GM18861 (cell line): Measurements from ENCODE around the gene MOK.
"Not testable (repeated sequence)": the region's sequence is repeated elsewhere in the genome, so short reads cannot be mapped to it uniquely, and the experiment has no call there.

Experiments used
- ATAC-seq: cut with Tn5 transposase; IDR thresholded peaks from one replicate; pipeline ENCODE4 v1.9.1; 2021; ENCODE audit not compliant: unreplicated experiment

The MOK gene

DNA sequence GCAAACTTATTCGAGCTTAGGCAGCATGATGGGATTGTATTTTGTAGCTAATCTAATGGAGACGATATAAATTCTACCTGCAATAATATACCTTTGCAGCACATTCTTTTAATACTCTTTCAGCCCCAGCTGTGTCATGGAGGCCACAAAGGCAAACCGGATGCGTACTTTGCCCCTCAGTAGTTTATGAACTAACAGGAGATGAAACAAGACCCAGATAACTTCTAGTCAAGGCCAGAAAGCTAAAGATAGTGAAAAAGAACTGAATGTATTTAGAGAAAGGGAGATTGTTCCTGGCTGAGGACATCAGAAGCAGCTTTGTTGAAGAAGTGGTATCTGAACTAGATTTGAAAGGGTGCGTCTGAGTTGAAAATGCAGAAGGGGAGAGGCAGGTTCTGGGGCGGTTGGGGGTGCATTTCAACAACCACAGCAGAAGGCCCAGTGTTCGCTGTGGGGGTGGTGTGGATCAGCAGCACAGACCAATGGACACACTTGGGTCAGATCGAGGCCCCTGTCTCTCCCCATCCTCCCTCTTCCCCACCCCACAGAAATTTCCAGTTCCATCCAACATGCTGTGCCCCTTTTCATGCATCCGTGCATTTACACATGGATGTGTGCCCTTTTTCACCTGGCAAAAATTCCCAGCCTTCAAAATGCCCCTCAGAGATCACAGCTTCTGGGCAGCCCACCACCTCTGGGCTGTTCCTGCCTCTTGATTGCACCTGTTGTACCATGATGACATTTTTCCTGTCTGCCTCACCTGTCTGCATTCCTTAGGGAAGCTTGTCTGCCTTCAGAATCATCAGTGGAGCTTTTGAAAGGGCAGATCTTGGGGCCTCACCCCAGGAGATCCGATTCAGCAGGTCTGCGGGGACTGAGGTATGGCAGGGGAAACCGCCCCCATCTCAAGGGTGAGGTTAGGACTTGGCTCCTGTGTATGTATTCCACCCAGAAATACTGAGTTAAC is 16.8 kb upstream of the MOK start:
- no peak for ATAC-seq

DNA sequence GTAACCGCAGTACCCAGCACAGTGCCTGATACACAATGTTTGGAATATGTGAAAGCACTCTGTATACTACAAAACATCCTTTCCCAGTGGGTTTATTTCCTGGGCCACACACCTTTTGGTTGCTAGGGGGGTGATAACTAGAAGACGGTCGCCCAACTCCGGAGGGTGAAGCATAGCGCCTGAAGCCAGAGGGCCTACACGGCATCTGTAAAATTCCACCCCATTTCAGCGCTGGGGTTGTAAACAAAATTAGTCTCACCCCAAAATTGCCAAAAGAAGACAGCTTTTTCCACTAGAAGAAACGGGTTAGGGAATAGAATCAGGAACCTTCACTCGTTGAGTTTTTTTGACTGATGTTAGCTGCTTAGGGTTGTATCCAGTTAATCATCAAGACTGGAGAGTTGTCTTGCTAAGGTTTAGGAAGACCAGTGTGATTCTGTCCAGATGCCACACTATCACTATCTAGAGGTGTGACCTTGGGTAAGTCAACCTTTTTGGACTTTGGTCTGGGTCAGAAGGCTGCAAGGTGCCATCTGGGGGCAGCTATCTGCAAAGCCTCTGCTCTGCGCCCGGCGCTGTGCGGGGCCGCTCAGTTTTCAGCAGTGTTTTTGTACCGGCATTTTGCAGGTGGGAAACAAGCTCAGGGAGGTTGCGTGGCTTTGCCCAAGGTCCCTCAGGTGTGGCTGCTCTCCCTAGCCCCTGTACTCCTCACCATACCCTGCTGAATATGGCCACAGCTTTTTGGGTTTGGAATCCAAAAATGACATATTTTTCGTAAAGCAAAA is 15.9 kb upstream of the MOK start:
- no peak for ATAC-seq

DNA sequence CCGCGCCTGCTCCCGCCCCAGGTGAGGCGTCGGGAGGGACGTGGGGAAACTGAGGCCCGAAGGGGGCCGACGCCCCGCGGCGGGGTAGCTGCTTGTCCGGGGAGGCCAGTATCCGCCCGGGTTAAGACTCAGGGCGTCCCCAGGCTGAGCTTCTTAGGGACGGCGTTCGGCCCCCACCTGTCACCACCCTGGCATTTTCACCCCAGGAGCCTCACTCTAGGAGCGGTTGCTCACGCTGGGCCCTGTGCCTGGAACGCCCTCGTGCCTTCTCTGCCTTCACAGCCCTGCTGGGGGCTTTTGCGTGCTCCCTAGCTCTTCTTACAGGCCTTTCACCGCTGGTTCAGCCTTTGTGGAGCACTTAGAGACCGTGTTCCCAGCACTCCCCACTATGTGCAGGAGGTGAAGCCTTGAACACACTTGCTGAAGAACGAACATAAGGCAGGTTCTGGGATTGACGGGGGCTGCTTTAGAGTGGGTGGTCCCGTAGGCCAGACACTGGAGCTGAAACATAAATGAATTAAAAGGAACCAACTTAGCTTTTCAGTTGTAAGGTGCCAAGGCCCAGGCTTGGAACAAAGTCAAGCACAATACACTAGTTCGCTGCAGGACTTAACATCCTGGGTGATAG is 15.2 kb upstream of the MOK start:
- ATAC-seq: peak; percentile 9

DNA sequence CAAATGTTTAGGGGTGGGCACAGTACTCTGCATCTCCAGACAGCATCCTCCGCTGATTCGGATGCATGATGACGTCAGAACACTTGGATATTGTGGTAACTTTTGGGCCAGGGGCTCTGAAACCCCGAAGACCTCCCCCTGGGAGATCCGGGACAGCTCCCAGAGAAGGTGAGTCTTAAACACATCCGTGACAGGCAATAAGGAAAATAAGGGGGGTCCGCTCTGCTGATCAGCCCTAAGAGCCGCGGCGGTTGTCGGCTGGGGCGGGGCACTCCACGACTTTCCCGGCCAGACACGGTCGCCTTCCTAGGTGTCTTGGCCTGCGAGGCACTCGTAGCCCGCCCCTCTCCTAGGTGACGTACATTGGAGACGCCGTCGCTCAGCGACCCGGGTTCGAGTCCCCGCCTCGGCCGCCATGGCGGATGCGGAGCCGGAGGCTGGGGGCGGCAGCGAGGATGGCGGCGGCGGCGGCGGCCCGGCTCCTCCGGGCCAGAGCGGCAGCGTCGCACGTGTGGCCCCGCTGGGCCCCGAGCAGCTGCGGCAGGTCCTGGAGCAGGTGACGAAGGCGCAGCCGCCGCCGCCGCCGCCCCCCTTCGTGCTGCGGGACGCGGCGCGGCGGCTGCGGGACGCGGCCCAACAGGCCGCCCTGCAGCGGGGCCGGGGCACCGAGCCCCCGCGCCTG is 14.5 kb upstream of the MOK start, which contains the start of gene ZNF839:
Gene ZNF839 (plus strand): TSS at position 396 of the 682 bp plus-strand sequence. CDS start 20 bp downstream, at position 416.
- ATAC-seq: peak; percentile 52

DNA sequence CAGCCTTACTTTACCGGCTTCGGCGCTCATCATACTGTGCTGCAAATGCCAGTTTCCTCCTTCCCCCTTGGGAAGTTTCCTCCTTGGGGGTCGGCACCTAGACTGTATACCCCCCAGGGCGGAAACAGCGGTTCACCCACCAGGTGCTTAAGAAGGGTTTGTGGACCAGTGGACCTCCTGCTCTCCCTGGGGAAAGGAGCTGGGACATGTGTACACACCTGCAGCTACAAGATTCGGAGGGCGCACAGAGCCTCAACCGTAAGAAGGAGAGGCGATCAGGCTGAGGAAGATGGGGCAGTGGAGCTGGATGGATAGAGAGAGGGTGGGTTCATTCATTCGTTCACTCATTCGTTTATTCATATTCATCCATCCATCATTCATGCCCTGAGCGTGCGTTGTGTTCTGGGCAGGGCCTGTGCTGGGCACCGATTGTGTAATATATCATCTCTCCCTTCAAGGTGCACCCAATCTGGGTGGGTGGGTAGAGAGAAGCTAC is 13.9 kb upstream of the MOK start:
- no peak for ATAC-seq

DNA sequence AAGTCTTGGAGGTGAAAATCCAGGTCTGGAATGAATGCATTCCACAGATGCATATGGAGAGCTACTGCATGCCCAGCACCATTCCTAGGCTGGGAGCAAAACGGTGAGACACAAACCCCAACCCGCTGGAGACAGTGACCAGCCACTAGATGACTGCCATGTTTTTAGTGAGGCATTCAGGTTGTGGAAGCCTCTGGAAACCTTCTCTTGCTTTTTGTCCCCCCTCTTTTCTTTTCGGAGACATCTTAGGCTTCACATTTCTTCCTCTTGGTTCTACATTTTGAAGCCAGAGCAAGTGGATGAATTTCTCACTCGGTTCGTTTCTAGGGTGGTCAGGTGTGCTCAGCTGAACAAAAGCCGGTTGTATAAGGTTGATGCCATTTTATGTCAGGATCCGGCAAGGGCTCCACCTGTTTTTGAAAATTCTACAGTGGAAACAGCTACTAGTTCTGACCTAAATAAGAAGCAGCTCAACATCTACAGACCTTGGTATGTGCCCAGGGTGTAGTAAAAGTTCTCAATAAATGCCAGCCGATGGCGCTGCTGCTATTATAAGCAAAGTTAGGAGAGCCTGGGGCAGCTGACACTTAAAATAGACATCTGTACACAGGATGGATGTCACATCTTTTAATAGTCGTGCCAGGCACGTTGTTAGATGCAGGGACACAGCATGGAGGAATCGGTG is 12.7 kb upstream of the MOK start:
- no peak for ATAC-seq

DNA sequence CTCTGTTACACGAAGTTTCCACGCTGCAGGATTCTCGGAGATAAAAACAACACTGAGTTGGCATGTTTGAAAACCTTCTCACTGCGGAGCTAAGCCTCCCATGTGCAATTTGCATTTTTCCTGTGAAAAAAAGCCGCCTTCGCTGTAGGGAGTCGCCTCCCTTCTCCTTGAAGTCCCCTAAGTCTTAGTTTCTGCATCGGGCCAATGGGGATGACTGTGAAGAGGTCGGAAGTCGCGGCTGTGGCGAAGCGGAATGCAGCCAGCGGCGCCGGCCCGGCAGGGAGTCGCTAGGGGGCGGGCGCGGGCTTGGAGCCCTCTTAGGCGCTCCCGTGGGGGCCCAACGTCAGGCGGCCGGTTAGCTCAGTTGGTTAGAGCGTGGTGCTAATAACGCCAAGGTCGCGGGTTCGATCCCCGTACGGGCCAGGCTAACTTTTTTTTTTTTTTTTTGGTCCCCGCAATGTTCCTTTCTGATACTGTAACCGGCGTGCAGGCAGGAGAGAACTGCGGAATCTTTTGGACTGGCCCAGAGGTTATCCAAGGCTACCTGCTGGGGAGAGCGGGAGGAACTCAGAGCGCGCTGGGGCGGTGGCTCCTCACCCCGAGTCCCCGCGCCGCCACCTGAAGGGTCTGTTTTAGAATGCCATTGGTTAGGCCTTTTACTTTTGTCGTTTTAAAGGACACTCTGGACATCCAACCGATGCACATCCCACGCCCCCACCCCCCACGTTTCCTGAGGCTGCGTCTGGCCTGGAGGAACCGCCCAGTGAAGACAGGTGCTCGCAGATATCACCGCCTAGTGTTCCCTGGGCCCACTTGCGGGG is 12.0 kb upstream of the MOK start:
- peak; percentile 62 for ATAC-seq

DNA sequence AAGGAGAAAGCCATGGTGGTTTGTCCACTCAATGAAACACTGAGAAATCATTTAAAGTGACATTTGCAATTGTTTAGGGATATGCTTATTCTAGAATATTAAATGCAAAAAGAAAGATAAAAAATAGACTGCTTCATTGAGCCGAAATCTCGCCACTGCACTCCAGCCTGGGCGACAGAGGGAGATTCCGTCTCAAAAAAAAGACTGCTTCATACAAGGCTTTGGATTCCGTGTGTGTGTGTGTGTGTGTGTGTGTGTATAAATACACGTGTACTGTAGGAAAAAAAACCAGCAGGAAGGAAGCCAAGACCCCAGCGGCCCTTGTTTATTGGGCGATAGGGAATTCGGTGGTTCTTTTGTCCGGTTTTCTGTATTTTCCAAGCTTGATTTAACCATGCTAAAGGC is 11.4 kb upstream of the MOK start:
- no peak for ATAC-seq

DNA sequence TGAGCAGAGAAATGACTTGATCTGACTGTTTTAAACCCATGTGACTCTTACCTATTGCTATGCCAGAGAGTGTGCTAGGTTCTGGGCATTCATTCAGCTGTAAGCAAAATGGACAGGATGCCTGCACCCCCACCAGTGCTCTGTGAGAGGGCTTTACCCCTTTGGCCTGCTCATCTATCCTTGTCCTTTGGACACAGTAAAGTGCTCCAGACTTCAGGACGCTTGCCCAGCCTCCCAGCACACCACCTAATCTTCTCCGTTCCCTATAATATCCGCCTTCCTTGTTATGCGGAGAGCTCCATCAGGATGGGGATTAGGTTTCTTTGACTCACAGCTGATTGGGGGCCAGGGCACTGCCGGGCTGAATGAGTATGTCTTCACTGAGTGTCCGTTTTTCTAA is 10.2 kb upstream of the MOK start:
- no peak for ATAC-seq

DNA sequence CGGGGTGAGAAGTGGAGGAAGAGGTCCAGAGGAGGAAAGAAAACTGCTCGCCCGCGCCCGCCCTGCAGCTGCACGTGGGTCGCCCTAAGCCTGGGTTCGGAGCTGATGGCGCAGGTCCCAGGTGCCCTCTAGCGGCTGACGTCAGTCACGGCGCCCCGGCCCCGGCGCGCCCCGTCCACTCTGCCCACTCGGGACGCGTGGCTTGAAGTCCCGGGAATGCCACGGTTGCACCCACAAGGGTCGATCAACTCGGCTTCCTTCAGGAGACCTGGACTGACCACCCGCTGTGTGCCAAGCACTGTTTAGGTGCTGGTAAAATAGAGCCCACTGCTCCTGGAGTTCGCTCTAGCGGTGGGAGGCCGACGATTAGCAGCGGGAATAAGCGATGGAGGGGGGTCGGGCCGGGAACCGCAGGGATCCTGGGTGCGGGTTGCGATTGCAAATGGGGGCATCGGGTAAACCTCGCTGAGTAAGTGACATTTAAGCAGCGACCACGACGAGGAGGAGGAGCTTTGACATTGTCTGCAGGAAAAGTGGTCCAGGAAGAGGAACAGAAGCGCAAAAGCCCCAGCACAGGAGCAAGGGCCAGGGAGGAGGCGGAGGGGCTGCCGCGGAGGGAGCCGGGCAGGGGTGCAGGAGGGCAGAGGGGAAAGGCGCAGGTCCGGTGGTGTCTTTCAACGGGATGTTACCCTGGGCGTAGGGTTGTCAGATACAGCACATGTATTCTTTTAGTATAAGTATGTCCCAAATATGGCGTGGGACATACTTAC is 9.5 kb upstream of the MOK start:
- peak; percentile 41 for ATAC-seq

DNA sequence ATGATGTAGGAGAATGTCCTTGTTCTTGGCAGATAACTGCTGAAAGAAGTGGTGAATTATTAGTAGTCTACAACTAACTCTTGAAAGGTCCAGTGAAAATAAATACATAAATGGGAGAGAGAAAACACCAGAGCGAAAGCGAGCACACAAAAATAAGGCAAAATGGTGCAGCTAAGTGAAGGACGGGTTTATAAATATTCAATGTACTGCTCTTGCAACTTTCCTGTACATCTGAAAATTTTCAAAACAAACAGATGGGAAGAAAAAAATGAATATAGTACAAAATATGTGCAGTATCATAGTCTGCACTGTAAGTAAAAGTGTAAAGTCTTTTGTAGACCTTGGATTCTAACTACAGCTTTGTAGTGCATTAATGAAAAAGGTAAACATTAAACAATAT is 1.3 kb downstream of the MOK start:
- ATAC-seq: no peak

DNA sequence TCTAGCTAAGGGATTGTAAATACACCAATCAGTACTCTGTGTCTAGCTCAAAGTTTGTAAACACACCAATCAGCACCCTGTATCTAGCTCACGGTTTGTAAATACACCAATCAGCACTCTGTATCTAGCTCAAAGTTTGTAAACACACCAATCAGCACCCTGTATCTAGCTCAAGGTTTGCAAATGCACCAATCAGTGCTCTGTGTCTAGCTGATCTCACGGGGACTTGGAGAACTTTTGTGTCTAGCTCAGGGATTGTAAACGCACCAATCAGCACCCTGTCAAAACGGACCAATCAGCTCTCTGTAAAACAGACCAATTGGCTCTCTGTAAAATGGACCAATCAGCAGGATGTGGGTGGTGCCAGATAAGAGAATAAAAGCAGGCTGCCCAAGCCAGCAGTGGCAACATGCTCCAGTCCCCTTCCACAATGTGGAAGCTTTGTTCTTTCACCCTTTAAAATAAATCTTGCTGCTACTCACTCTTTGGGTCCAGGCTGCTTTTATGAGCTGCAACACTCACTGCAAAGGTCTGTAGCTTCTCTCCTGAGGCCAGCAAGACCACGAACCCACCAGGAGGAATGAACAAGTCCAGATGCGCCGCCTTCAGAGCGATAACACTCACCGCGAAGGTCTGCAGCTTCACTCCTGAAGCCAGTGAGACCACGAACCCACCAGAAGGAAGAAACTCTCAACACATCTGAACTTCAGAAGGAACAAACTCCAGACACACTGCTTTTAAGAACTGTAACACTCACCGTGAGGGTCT is 6.5 kb downstream of the MOK start:
- ATAC-seq: not testable (repeated sequence)

DNA sequence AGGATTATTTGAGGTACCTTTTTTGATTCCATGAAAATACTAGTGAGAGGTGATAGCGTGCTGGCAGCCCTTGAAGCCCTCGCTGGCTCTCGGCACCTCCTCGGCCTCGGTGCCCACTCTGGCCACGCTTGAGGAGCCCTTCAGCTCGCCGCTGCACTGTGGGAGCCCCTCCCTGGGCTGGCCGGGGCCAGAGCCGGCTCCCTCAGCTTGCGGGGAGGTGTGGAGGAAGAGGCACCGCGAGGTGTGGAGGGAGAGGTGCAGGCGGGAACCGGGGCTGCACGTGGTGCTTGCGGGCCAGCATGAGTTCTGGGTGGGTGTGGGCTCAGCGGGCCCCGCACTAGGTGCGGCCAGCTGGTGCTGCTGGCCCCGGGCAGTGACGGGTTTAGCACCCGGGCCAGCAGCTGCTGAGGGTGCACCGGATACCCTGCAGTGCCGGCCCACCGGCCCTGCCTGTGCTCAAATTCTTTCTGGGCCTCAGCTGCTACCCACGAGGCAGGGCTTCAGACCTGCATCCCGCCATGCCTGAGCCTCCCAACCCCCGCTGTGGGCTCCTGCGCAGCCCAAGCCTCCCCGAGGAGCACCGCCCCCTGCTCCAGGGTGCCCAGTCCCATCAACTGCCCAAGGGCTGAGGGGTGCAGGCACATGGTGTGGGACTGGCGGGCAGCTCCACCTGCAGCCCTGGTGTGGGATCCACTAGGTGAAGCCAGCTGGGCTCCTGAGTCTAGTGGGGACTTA is 7.4 kb downstream of the MOK start:
- no peak for ATAC-seq

DNA sequence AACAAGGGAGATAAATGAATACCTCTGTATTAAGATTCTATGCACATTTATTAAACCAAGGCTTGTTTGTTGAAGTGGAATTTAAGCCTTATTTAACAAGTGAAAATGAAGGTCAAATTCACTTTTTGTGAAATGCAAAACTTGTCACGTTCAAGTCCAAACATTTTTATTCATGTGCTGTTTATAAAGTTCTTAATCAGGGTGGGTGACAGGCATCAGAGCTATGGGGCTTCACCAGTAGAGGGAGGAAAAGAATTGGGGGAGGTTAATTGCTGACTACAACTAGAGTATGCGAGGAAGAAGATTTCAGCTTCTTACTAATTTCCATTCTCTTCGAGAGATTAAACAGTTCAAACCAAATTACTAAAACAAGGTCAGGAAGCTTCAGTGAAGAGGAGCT is 9.7 kb downstream of the MOK start:
- no peak for ATAC-seq

DNA sequence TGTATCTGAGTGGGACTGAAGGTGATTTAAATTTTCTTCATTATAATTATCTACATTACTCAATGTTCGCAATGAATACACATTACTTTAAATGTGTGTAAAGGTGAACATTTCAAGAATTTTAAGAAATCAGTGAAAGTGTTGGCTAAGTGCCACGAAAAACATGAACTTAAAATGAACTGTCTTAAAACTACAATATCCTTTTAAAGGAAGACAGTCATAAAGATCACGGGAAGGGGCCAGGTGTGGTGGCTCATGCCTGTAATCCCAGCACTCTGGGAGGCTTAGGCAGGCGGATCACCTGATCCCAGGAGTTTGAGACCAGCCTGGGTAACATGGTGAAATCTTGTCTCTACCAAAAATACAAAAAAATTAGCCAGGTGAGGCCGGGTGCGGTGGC is 11.2 kb downstream of the MOK start:
- no peak for ATAC-seq

DNA sequence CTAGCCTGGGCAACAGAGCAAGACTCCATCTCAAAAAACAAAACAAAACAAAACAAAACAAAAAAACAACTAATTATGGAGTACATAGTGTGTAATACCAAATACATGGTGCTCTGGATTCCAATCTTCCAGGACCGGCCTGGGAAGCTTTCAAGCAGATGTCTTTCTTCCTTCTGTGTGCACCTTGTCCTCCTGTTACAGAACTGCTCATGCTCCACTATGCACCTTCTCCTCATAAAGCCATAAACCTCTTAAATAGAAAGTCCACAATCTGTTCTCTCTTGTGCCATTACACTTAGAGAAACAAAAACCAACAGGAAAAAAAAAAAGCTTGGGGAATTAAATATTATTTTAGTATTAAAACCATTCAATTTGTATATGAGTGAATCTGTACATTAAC is 12.5 kb downstream of the MOK start:
- no peak for ATAC-seq

DNA sequence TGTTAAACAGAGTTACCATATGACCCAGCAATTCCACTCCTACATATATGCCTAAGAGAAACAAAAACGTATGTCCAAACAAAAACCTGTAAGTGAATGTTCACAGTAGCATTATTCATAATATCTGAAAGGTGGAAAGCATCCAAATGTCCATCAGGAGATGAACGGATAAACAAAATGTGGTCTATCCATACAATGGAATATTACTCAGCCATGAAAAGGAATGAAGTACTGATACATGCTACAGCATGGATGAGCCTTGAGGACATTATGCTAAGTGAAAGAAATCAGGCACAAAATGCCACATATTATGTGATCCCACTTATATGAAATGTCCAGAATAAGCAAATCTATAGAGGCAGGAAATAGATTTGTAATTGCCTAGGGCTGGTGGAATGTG is 16.8 kb downstream of the MOK start:
- no peak for ATAC-seq
